ENCODE measurements around the gene EXOSC9. TPM values are rescaled to one million over a fixed set of nuclear protein-coding genes. Genes with fewer than 3 reads are reported as not detected.

EXOSC9 gene
- total RNA-seq, 1 experiment from 2014 or later, result 50.0 TPM

DNA sequence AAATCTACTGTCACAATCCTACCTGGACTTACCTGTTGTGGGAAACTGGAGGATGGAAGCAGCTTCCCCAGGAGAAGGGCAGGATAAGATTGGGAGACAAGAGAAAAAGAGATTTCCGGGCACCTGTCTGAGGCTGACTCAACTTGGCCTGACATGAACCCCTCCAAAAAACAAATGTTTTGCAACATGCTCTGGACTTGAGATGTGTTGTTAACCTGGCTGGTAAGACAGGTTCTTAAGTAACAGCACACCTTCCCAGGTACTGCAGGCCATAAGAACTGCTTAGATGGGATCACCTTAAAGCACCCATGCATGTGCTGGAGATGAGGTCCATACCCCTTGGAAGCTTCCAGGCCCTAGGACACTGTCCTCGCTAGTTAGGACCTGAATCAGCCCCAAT lies 31.8 kb upstream of the EXOSC9 start (continued):
- TF ChIP-seq, protein P1, sequence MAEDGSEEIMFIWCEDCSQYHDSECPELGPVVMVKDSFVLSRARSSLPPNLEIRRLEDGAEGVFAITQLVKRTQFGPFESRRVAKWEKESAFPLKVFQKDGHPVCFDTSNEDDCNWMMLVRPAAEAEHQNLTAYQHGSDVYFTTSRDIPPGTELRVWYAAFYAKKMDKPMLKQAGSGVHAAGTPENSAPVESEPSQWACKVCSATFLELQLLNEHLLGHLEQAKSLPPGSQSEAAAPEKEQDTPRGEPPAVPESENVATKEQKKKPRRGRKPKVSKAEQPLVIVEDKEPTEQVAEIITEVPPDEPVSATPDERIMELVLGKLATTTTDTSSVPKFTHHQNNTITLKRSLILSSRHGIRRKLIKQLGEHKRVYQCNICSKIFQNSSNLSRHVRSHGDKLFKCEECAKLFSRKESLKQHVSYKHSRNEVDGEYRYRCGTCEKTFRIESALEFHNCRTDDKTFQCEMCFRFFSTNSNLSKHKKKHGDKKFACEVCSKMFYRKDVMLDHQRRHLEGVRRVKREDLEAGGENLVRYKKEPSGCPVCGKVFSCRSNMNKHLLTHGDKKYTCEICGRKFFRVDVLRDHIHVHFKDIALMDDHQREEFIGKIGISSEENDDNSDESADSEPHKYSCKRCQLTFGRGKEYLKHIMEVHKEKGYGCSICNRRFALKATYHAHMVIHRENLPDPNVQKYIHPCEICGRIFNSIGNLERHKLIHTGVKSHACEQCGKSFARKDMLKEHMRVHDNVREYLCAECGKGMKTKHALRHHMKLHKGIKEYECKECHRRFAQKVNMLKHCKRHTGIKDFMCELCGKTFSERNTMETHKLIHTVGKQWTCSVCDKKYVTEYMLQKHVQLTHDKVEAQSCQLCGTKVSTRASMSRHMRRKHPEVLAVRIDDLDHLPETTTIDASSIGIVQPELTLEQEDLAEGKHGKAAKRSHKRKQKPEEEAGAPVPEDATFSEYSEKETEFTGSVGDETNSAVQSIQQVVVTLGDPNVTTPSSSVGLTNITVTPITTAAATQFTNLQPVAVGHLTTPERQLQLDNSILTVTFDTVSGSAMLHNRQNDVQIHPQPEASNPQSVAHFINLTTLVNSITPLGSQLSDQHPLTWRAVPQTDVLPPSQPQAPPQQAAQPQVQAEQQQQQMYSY (CRISPR knock-in tag; IDR thresholded peaks at IDR 0.05), result no peak
- TF ChIP-seq, protein P2, sequence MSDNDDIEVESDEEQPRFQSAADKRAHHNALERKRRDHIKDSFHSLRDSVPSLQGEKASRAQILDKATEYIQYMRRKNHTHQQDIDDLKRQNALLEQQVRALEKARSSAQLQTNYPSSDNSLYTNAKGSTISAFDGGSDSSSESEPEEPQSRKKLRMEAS (CRISPR knock-in tag; IDR thresholded peaks at IDR 0.05), result no peak
- TF ChIP-seq, protein P3, sequence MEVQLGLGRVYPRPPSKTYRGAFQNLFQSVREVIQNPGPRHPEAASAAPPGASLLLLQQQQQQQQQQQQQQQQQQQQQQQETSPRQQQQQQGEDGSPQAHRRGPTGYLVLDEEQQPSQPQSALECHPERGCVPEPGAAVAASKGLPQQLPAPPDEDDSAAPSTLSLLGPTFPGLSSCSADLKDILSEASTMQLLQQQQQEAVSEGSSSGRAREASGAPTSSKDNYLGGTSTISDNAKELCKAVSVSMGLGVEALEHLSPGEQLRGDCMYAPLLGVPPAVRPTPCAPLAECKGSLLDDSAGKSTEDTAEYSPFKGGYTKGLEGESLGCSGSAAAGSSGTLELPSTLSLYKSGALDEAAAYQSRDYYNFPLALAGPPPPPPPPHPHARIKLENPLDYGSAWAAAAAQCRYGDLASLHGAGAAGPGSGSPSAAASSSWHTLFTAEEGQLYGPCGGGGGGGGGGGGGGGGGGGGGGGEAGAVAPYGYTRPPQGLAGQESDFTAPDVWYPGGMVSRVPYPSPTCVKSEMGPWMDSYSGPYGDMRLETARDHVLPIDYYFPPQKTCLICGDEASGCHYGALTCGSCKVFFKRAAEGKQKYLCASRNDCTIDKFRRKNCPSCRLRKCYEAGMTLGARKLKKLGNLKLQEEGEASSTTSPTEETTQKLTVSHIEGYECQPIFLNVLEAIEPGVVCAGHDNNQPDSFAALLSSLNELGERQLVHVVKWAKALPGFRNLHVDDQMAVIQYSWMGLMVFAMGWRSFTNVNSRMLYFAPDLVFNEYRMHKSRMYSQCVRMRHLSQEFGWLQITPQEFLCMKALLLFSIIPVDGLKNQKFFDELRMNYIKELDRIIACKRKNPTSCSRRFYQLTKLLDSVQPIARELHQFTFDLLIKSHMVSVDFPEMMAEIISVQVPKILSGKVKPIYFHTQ (CRISPR knock-in tag; IDR thresholded peaks at IDR 0.05), result no peak
- TF ChIP-seq, protein P4, sequence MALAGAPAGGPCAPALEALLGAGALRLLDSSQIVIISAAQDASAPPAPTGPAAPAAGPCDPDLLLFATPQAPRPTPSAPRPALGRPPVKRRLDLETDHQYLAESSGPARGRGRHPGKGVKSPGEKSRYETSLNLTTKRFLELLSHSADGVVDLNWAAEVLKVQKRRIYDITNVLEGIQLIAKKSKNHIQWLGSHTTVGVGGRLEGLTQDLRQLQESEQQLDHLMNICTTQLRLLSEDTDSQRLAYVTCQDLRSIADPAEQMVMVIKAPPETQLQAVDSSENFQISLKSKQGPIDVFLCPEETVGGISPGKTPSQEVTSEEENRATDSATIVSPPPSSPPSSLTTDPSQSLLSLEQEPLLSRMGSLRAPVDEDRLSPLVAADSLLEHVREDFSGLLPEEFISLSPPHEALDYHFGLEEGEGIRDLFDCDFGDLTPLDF (CRISPR knock-in tag; IDR thresholded peaks at IDR 0.05), result no peak
- TF ChIP-seq CBFB (CRISPR knock-in tag; IDR thresholded peaks at IDR 0.05; ENCODE audit: low read depth) (no peak), ZNF138 (CRISPR knock-in tag; conservative IDR thresholded peaks at IDR 0.05) (no peak), ELF4 (CRISPR knock-in tag; IDR thresholded peaks at IDR 0.05; ENCODE audit: low read depth) (no peak)
- TF ChIP-seq, protein P5, sequence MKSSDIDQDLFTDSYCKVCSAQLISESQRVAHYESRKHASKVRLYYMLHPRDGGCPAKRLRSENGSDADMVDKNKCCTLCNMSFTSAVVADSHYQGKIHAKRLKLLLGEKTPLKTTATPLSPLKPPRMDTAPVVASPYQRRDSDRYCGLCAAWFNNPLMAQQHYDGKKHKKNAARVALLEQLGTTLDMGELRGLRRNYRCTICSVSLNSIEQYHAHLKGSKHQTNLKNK (CRISPR knock-in tag; IDR thresholded peaks at IDR 0.05), result no peak
- TF ChIP-seq, protein P6, sequence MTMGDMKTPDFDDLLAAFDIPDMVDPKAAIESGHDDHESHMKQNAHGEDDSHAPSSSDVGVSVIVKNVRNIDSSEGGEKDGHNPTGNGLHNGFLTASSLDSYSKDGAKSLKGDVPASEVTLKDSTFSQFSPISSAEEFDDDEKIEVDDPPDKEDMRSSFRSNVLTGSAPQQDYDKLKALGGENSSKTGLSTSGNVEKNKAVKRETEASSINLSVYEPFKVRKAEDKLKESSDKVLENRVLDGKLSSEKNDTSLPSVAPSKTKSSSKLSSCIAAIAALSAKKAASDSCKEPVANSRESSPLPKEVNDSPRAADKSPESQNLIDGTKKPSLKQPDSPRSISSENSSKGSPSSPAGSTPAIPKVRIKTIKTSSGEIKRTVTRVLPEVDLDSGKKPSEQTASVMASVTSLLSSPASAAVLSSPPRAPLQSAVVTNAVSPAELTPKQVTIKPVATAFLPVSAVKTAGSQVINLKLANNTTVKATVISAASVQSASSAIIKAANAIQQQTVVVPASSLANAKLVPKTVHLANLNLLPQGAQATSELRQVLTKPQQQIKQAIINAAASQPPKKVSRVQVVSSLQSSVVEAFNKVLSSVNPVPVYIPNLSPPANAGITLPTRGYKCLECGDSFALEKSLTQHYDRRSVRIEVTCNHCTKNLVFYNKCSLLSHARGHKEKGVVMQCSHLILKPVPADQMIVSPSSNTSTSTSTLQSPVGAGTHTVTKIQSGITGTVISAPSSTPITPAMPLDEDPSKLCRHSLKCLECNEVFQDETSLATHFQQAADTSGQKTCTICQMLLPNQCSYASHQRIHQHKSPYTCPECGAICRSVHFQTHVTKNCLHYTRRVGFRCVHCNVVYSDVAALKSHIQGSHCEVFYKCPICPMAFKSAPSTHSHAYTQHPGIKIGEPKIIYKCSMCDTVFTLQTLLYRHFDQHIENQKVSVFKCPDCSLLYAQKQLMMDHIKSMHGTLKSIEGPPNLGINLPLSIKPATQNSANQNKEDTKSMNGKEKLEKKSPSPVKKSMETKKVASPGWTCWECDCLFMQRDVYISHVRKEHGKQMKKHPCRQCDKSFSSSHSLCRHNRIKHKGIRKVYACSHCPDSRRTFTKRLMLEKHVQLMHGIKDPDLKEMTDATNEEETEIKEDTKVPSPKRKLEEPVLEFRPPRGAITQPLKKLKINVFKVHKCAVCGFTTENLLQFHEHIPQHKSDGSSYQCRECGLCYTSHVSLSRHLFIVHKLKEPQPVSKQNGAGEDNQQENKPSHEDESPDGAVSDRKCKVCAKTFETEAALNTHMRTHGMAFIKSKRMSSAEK (CRISPR knock-in tag; IDR thresholded peaks at IDR 0.05; ENCODE audit: borderline replicate concordance), result no peak

DNA sequence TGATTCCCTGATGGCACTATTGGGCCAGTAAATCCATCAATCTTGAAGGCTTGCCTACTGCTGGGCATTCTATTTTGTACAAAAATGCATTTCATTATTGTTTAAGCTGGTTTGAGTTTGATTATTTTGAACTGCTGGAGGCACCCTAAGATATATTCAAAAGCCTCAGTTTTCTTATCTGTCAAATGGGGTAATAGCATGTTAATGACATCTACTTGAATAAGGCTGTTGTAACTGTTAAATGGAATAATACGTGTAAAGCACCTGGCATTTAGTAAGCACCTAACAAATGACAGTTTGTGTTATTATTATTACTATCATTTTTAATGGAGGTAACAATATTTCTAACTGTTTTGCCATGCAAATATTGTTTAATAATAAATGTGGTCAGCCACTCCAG lies 29.3 kb upstream of the EXOSC9 start:
- Mint-ChIP-seq H3K27me3 (ENCODE audit: low read depth) (peaks cover 56% of the 10 kb centered on the region), H3K9me3 (no peaks in the 10 kb centered on the region), H3K4me1 (peaks cover 9% of the 10 kb centered on the region), H3K36me3 (no peaks in the 10 kb centered on the region), H3K4me3 (no peak overlapping the region), H3K27ac (no peak overlapping the region)
- CTCF ChIA-PET, result no interaction called here
- TF ChIP-seq, protein P7, sequence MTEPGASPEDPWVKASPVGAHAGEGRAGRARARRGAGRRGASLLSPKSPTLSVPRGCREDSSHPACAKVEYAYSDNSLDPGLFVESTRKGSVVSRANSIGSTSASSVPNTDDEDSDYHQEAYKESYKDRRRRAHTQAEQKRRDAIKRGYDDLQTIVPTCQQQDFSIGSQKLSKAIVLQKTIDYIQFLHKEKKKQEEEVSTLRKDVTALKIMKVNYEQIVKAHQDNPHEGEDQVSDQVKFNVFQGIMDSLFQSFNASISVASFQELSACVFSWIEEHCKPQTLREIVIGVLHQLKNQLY (CRISPR knock-in tag; IDR thresholded peaks at IDR 0.05), result no peak
- TF ChIP-seq CREM (CRISPR knock-in tag; IDR thresholded peaks at IDR 0.05), result no peak
- no peak for TF ChIP-seq GABPB1 (CRISPR knock-in tag; IDR thresholded peaks at IDR 0.05)
- TF ChIP-seq RELA (CRISPR knock-in tag; IDR thresholded peaks at IDR 0.05; ENCODE audit: borderline replicate concordance), result no peak
- TF ChIP-seq TP53 (CRISPR knock-in tag; IDR thresholded peaks at IDR 0.05), result no peak
- DNase-seq (ENCODE audit: low spot score) (no peak), ATAC-seq (no peak)
- POLR2A ChIA-PET, result no interaction called here

All from WTC11 (cell line).